Esophagus muscularis mucosa (tissue), 4 donors: ENCODE results near the gene ACTL10. TPM values are rescaled to one million over a fixed set of nuclear protein-coding genes. Genes with fewer than 3 reads are reported as not detected.

ENCODE experiments used
- DNase-seq: peaks from one replicate; pipeline ENCODE4 v3.0.0-alpha.2; 2017; ENCODE audit errors: extremely low spot score
- H3K27ac ChIP-seq, 4 donors: fragments of 200-600 bp; sonication (generic); replicated peaks in 1 of 4; 1 replicate in 3 of 4; 2 replicates in 1 of 4; pipeline ENCODE4 v1.5.1; 2016 to 2019; ENCODE audit warnings: mild to moderate bottlenecking in 1 of 4
- H3K27me3 ChIP-seq, 4 donors: fragments of 200-600 bp; sonication (generic); one replicate each; pipeline versions ENCODE4 v1.5.1 to v1.6.0; 2016 to 2019
- H3K36me3 ChIP-seq, 4 donors: fragments of 200-600 bp; sonication (generic); one replicate each; pipeline ENCODE4 v1.5.1; 2016 to 2019
- H3K4me1 ChIP-seq, 4 donors: fragments of 200-600 bp; sonication (generic); one replicate each; pipeline ENCODE4 v1.5.1; 2016 to 2019
- H3K4me3 ChIP-seq, 4 donors: fragments of 200-600 bp; sonication (generic); 1 replicate in 2 of 4; 2 replicates in 2 of 4; pipeline ENCODE4 v1.5.1; 2016 to 2019; ENCODE audit warnings: mild to moderate bottlenecking in 4 of 4, moderate library complexity in 1 of 4
- H3K9me3 ChIP-seq, 4 donors: fragments of 200-600 bp; sonication (generic); 1 replicate in 3 of 4; 2 replicates in 1 of 4; pipeline ENCODE4 v1.5.1; 2016 to 2019
- EP300 ChIP-seq: sonication (generic); formaldehyde crosslinking; IDR thresholded peaks from one replicate; pipeline ENCODE4 v1.6.1; 2017; ENCODE audit warnings: antibody characterized with exemption
- POLR2A ChIP-seq: fragments of 450-650 bp; IDR thresholded peaks from one replicate; pipeline ENCODE4 v1.6.1; 2017; ENCODE audit warnings: antibody characterized with exemption, moderate library complexity, mild to moderate bottlenecking, low read depth
- POLR2AphosphoS5 ChIP-seq, 2 donors: sonication (generic); formaldehyde crosslinking; IDR thresholded peaks; one replicate each; pipeline ENCODE4 v1.6.1; 2017; ENCODE audit warnings: antibody characterized with exemption in 2 of 2
- WGBS: methylation state at CpG from one replicate; pipeline ENCODE4 v1.1.5; 2018; 5-methylcytosine and 5-hydroxymethylcytosine counted together
- intact Hi-C: fragments of 100-400 bp; cut with DNase I; formaldehyde crosslinking; loops from one replicate; pipeline ENCODE4 v1.15.1; 2023
- total RNA-seq, 4 donors: library from RNA; depleted of rRNA; stranded (reverse); fragments of >200 nt; gene quantifications; one replicate each; pipeline versions ENCODE4 v1.1.0 to v1.2.1, GENCODE V29; 2016
- TF ChIP-seq, protein P1 (sequence below), 3 experiments: fragments of 200-600 bp in 2 of 3; fragments of 450-650 bp in 1 of 3; sonication (generic) in 2 of 3; IDR thresholded peaks; one replicate each; pipeline ENCODE4 v1.5.1; 2017 to 2019; ENCODE audit warnings: antibody characterized with exemption in 3 of 3, mild to moderate bottlenecking in 2 of 3, moderate library complexity in 1 of 3

The ACTL10 gene
- total RNA-seq, 4 donors from 2014 or later, result 1.3 to 2.5 (median 2.0) TPM

DNA sequence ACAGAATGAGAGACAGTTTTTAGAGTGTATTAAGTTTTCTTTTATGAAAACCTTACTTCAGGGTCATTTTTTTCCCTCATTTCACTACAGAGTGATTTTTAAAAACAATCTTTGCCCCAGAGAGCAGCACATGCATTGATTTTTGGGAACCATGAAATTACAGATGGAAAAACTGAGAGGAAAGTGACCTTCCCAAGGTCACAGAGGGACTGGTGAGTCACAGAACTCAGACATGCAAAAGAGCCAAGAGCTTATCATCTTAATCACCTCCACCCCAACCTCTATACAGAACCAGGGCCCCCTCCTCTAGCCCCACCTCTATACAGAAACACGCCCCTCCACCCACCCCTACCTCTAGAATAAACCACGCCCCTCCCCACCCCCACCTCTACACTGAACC lies 42.7 kb downstream of the ACTL10 start:
- Histone ChIP-seq H3K27me3 (no peaks in the 10 kb centered on the region), H3K4me1 (no peaks in the 10 kb centered on the region), H3K27ac (no peak overlapping the region), H3K36me3 (peaks cover 16 to 74% (median 56%) of the 10 kb centered on the region in 4 donors), H3K4me3 (no peak overlapping the region), H3K9me3 (no peaks in the 10 kb centered on the region)
- TF ChIP-seq, protein P1, sequence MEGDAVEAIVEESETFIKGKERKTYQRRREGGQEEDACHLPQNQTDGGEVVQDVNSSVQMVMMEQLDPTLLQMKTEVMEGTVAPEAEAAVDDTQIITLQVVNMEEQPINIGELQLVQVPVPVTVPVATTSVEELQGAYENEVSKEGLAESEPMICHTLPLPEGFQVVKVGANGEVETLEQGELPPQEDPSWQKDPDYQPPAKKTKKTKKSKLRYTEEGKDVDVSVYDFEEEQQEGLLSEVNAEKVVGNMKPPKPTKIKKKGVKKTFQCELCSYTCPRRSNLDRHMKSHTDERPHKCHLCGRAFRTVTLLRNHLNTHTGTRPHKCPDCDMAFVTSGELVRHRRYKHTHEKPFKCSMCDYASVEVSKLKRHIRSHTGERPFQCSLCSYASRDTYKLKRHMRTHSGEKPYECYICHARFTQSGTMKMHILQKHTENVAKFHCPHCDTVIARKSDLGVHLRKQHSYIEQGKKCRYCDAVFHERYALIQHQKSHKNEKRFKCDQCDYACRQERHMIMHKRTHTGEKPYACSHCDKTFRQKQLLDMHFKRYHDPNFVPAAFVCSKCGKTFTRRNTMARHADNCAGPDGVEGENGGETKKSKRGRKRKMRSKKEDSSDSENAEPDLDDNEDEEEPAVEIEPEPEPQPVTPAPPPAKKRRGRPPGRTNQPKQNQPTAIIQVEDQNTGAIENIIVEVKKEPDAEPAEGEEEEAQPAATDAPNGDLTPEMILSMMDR (IDR thresholded peaks at IDR 0.05), result no peak
- TF ChIP-seq EP300 (no peak), POLR2A (no peak), POLR2AphosphoS5 (IDR thresholded peaks at IDR 0.05) (no peak)
- DNase-seq, result no peak
- 97% methylated on average over 2 of the region's 2 CpGs for WGBS
- intact Hi-C loops, result no loop called here

DNA sequence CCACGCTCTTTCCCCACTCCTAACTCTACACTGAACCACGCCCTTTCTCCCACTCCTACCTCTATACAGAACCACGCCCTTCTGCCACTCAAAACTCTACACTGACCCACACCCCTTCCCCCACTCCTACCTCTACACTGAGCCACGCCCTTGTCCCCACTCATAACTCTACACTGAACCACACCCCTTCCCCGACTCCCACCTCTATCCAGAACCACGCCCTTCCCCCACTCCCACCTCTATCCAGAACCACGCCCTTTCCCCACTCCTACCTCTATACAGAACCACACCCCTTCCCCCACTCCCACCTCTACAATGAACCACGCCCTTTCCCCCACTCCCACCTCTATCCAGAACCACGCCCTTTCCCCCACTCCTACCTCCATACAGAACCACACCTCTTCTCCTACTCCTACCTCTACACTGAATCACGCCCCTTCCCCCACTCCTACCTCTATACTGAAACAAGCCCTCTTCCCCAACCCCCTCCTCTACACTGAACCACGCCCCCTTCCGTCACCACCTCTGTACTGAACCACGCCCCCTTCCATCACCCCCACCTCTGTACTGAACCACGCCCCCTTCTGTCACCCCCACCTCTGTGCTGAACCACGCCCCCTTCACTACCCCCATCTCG lies 43.3 kb downstream of the ACTL10 start:
- Histone ChIP-seq H3K4me1 (no peaks in the 10 kb centered on the region), H3K27me3 (no peaks in the 10 kb centered on the region), H3K36me3 (peaks cover 22 to 75% (median 59%) of the 10 kb centered on the region in 4 donors), H3K27ac (no peak overlapping the region), H3K4me3 (no peak overlapping the region), H3K9me3 (no peaks in the 10 kb centered on the region)
- no peak for TF ChIP-seq EP300
- TF ChIP-seq, protein P1 (IDR thresholded peaks at IDR 0.05), result no peak
- no peak for DNase-seq
- 82% methylated on average over 16 of the region's 16 CpGs for WGBS
- intact Hi-C loops, result no loop called here

DNA sequence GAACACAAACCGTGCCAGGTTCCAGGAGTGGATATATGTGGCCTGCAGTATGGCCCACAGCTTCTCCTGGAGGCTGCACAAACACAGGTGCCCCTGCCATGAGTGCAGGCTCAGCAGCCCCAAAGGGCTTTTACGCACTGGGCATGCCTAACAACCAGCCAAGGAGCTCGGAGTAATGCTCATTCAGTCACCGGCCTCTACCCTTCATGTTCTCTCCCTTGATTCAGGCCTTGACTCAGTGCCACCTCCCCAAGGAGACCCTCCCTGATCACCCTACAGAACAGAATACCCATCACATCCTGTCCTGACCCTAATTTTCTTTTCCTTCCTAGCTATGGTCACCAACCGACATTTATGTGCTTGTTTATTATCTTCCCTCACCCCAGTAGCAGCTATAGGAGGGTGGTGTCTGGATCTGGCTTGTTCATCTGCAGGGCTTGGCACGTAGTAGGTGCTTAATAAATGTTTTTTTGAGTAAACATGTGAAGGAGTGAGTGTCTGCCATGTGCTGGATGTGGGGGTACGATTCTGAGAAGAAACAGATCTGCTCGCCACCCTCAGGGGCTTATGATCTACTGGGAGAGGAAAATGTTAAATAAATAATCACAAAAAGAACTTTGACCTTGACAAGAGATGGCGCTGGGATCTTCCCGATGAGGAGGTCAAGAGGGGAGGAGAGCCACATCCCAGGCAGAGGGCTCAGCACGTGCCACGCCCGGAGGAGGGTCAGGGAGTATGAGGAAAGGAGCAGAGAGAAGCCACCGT lies 44.1 kb downstream of the ACTL10 start:
- Histone ChIP-seq H3K27ac (no peak overlapping the region), H3K4me1 (no peaks in the 10 kb centered on the region), H3K27me3 (no peaks in the 10 kb centered on the region), H3K9me3 (no peaks in the 10 kb centered on the region), H3K4me3 (no peak overlapping the region), H3K36me3 (peaks cover 26 to 72% (median 61%) of the 10 kb centered on the region in 4 donors)
- 69% methylated on average over 14 of the region's 14 CpGs for WGBS
- DNase-seq, result no peak
- intact Hi-C loops, result no loop called here
- no peak for TF ChIP-seq POLR2AphosphoS5 (IDR thresholded peaks at IDR 0.05)
- TF ChIP-seq EP300, result no peak
- TF ChIP-seq, protein P1 (IDR thresholded peaks at IDR 0.05), result no peak
- TF ChIP-seq POLR2A, result no peak

DNA sequence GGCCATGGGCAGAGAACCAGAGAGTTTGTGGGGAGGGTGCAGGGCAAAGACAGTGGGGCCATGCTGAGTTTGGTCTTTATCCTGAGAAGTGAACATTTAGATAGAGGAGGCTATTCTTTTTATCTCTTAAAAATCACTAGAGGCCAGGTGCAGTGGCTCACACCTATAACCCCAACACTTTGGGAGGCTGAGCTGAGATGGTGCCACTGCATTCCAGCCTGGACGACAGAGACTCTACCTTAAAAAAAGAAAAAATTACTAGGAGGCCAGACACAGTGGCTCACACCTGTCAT lies 44.6 kb downstream of the ACTL10 start:
- TF ChIP-seq, protein P1 (IDR thresholded peaks at IDR 0.05), result no peak
- TF ChIP-seq POLR2AphosphoS5 (IDR thresholded peaks at IDR 0.05), result no peak
- no peak for TF ChIP-seq POLR2A
- TF ChIP-seq EP300, result no peak
- no peaks in the 10 kb centered on the region for H3K27me3 ChIP-seq
- no peaks in the 10 kb centered on the region for H3K4me1 ChIP-seq
- peaks cover 26 to 67% (median 56%) of the 10 kb centered on the region in 4 donors for H3K36me3 ChIP-seq
- intact Hi-C loops, result no loop called here
- DNase-seq, result no peak
- no peak overlapping the region for H3K4me3 ChIP-seq
- WGBS, result 82% methylated on average over 1 of the region's 1 CpG
- H3K9me3 ChIP-seq, result no peaks in the 10 kb centered on the region
- no peak overlapping the region for H3K27ac ChIP-seq
